ENCODE data around the gene PTPRN. TPM values are rescaled to one million over a fixed set of nuclear protein-coding genes. Genes with fewer than 3 reads are reported as not detected.

PTPRN gene
- total and polyA plus RNA-seq, 9 of the 15 experiments (the other 6 are each of a cell fraction or from before 2014, with no cell fraction given), result 0.15 to 2.4 (median 0.43) TPM; not detected in 1

GRCh38 chr2:219279151-219279915, 29.9 kb downstream of the PTPRN start, which contains the start of gene DNAJB2 (continued):
- TF ChIP-seq ZBTB11 (CRISPR knock-in tag; IDR thresholded peaks at IDR 0.05), result peak in 1 of 3 experiments; percentile 88; a peak in 2 of 6 replicates
- TF ChIP-seq STAT5A (IDR thresholded peaks at IDR 0.05; ENCODE audit: borderline replicate concordance, low read length), result peak; percentile 91
- peak; percentile 53; the same call in 1 of the 2 replicates for TF ChIP-seq L3MBTL2 (IDR thresholded peaks at IDR 0.05)
- TF ChIP-seq ZNF311 (CRISPR knock-in tag; IDR thresholded peaks at IDR 0.05), result peak; percentile 89
- peak; percentile 71; the same call in 1 of the 2 replicates for TF ChIP-seq KLF13 (tag; IDR thresholded peaks at IDR 0.05; ENCODE audit: borderline replicate concordance, low read depth)
- peak; percentile 92 for TF ChIP-seq ERF (CRISPR knock-in tag; IDR thresholded peaks at IDR 0.05)
- no peak for TF ChIP-seq PYGO2 (tag; IDR thresholded peaks at IDR 0.05)
- peak; percentile 99 for TF ChIP-seq TFAP4 (CRISPR knock-in tag; IDR thresholded peaks at IDR 0.05; ENCODE audit: borderline replicate concordance)
- TF ChIP-seq REST (IDR thresholded peaks at IDR 0.05; ENCODE audit: borderline replicate concordance), result peak; percentile 98
- no peak for TF ChIP-seq REST (CRISPR knock-in tag; IDR thresholded peaks at IDR 0.05; ENCODE audit: low read depth)
- TF ChIP-seq KAT2B (IDR thresholded peaks at IDR 0.05; ENCODE audit: low read depth, low read length), result no peak
- peak; percentile 25; the same call in 1 of the 2 replicates for TF ChIP-seq HIVEP1 (CRISPR knock-in tag; IDR thresholded peaks at IDR 0.05)
- TF ChIP-seq BACH1 (tag; IDR thresholded peaks at IDR 0.05), result peak; percentile 70
